Stimulated activated CD8-positive, alpha-beta memory T cell treated with anti-CD3 and anti-CD28 coated beads, Interleukin-7, amount 100 ng/mL, for 24 hours (primary cell): Measurements from ENCODE around the gene CABLES1.

Experiments
- DNase-seq: peaks from one replicate; pipeline ENCODE4 v3.0.0-alpha.2; 2020; ENCODE audit warnings: low read depth

Gene CABLES1

GRCh38 chr18:23169673-23170044 is 34.4 kb downstream of the CABLES1 start:
- DNase-seq = no peak

GRCh38 chr18:23170137-23170536 is 34.9 kb downstream of the CABLES1 start:
- no peak for DNase-seq

DNA sequence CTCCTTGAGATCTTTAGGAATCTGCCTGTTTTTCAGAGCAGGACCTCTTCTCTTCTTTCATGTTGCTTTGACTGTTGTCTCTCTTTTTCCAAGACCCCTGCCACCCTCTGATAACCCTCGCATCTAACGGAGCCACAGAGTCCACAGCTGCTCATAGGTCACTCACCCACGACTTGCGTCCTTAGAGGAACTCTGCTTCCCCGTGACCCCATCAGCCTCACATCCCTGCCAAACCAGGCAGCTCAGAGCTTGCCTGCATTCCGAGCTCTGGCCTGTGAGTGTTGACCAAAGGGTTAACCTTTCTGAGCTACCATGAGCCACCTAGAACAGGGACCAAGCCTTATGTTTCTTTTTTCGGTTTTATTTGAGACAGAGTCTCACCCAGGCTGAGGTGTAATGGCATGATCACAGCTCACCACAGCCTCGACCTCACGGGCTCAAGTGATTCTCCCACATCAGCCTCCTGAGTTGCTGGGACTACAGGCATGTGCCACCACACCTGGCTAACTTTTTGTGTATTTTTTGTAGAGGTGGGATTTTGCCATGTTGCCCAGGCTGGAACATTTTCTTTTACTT is 36.4 kb downstream of the CABLES1 start:
- DNase-seq = no peak

- no peak for DNase-seq
Measured at GRCh38 chr18:23172591-23173380, 37.5 kb downstream of the CABLES1 start.

GRCh38 chr18:23173912-23174311 is 38.6 kb downstream of the CABLES1 start:
- DNase-seq = no peak

- DNase-seq = no peak
Measured at GRCh38 chr18:23176701-23177432, 41.6 kb downstream of the CABLES1 start.

DNA sequence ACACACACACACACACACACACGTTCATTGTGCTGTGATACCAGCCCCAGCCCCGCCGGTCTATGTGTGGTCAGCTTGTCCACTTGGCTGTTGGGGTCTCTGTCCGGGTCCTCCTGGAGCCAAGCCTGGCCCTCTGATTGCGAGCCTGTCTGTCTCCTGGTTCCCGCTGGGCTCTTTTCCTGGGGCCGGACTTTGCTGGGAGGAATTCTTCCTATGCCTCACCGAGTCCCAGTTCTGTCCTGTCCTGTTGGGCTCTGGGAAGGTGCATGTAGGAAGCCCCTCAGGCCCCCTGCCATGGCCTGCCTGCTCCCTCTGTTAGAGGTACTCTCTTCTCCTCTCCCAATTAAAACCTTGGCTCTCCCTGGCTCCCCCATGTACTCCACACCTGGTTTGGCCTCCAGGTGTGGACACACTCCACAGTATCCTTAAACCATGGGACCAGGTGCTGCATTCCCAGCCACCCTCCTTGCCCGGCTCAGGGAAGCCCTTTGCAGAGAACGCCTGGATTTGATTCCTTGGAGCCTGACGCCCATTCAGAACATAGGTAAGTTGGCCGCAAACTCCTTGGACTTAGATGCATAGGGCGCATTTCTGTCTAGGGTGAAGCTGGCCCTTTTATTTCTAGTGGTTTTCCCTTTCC is 42.3 kb downstream of the CABLES1 start:
- no peak for DNase-seq

DNA sequence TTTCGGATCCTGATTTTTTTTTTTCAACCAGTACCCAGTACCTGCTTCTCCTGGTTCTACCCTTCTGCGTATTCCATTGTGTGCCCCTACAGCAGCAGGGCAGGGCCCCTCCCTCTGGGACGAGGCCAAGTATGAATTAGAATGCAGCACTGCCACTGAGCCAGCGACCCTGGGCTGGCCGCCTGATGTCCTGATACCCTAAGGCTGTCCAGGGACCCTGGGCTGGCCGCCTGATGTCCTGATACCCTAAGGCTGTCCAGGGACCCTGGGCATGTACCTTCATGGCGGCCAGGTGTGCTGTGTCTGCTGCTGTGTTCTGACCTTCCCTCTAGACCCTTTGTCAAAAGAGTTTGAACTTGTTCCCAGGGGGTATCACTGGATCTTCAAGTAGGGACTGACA is 42.9 kb downstream of the CABLES1 start:
- no peak for DNase-seq

GRCh38 chr18:23178661-23179081 is 43.4 kb downstream of the CABLES1 start:
- DNase-seq = no peak

DNA sequence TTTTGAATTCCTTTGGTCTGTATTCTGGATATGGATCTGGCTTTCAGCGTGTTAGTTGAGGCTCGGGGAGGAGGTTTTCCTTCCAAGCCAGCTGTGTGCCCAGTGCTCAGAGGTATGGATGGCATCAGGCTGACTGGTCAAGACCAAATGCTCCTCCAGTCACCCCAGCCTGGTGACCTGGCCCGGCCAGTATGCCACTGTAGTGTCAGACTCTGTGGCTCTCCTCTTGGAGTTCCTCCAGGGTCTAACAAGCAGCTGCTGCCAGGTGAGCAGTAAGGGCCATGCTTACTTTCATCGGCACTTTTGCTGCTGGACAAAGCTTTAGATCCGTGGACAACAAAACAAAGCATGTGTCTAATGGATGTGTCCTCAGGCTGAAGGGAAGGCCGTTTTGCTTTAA is 44.1 kb downstream of the CABLES1 start:
- no peak for DNase-seq

- no peak for DNase-seq
Measured at GRCh38 chr18:23181547-23181946, 46.3 kb downstream of the CABLES1 start.

GRCh38 chr18:23182606-23183005 is 47.3 kb downstream of the CABLES1 start:
- DNase-seq = no peak

- DNase-seq = no peak
Measured at GRCh38 chr18:23183411-23184150, 48.3 kb downstream of the CABLES1 start.

DNA sequence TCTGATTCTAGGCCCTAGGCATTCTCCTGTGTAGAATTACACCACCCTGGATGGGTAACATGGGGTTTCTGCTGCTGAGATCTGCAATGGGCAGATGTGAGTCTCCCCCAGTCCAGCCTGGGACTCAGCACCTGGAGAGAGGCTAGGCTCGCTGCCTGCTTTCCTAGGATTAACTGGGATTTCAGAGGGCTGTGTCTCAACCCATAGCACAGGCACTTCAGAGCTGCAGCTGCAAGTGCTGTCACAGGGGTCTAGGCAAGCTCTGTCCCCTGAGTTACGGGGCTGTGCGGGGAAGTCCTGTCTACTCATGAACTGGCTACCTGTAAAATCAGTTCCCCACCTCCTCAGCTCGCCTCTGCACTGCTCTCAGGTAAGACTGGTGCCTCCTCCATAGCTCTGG is 51.5 kb downstream of the CABLES1 start:
- DNase-seq = no peak

- DNase-seq = no peak
Measured at GRCh38 chr18:23188068-23188760, 52.9 kb downstream of the CABLES1 start.

- DNase-seq = no peak
Measured at GRCh38 chr18:23189099-23189498, 53.8 kb downstream of the CABLES1 start.

DNA sequence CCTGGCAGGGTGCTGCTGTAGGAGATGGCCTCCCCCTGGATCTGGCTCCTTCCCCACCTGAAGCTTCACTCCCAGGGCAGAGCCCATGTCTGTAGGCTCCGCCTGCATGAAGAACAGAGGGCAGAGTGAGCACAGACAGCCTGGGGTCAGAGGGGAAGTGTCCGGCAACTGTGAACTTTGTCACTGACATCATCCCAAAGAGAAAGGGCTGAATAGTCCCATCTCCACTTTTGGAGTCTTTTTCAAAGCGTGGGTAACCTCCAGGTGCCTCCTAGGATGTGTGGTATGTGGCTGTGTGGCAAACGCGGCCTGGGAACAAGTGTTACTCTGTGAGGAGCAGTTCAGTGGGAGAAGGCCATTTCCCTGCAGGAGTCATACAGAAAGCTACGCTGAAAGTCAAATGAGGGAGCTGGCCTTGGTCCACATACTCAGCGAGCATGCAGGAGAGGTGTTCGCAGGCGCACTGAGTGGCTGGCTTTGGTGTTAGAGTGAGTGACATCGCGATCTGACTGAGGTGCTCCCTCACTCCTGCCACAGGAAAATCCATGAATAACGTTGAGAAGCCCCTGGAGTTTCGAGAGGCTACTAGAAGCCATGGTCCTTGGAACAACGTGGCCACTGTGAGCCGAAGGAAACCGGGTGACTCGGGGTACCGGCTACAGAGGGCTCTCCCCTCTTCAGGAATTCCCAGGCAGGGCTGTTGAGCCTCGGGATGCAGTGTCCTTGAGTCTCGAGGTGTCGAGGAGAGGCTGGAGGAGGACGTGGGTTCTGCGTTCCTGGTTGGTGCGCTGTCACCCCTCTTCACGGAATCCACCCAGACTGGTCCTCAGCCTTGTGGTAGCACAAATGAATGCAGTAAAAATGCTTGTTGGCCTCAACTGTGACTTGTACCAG is 54.7 kb downstream of the CABLES1 start:
- DNase-seq = no peak

GRCh38 chr18:23191232-23191631 is 55.9 kb downstream of the CABLES1 start:
- DNase-seq = no peak

- DNase-seq = no peak
Measured at GRCh38 chr18:23193742-23194141, 58.5 kb downstream of the CABLES1 start.
